ENCODE results near the gene PDE7B. TPM values are rescaled to one million over a fixed set of nuclear protein-coding genes. Genes with fewer than 3 reads are reported as not detected.

PDE7B gene
- total and polyA plus RNA-seq, 9 of the 15 experiments (the other 6 are each of a cell fraction or from before 2014, with no cell fraction given), result 0.01 TPM; not detected in 8

- intact Hi-C loops (cut with micrococcal nuclease) (no loop called here), in situ Hi-C loops (cut with MboI) (no loop called here)
- H3K4me3 ChIP-seq, result no peak overlapping the region
- H3K27ac ChIP-seq (ENCODE audit: extremely low read depth, low read depth, low read length), result no peak overlapping the region
- BruUV-seq (replicated peaks), result no TSS peak
- no peaks in the 10 kb centered on the region for H4K20me1 ChIP-seq (replicated peaks; ENCODE audit: control insufficient read depth, insufficient read depth, low read length)
- peaks cover 0 to 12% of the 10 kb centered on the region in 2 experiments; a peak in 2 of 5 replicates for H3K27me3 ChIP-seq (ENCODE audit: control insufficient read depth in 2 of 2, insufficient read depth in 2 of 2, low read length in 2 of 2)
- 1% methylated on average over 7 of the region's 7 CpGs for WGBS (ENCODE audit: insufficient coverage, low coverage, missing lambda C conversion rate)
- no peaks in the 10 kb centered on the region for H3K36me3 ChIP-seq (ENCODE audit: control insufficient read depth, insufficient read depth, low read length)
- no peaks in the 10 kb centered on the region for H3K79me2 ChIP-seq (ENCODE audit: control insufficient read depth, insufficient read depth, low read length)
- DNase-seq (ENCODE audit: extremely low read depth in 1 of 4, low spot score in 3 of 4) (no peak), ATAC-seq (no peak), FAIRE-seq (no peak)
- no peak overlapping the region for H3K4me2 ChIP-seq (ENCODE audit: insufficient read depth, low read length)
- CTCF ChIA-PET (ENCODE audit: low intra/inter-chr PET ratio), result no interaction called here
- TF ChIP-seq ETV1 (tag; conservative IDR thresholded peaks at IDR 0.05; ENCODE audit: low read depth) (no peak), ZNF232 (CRISPR knock-in tag; IDR thresholded peaks at IDR 0.05) (no peak), MTA3 (IDR thresholded peaks at IDR 0.05; ENCODE audit: borderline replicate concordance) (no peak)
- no peaks in the 10 kb centered on the region for H3K4me1 ChIP-seq (replicated peaks in 1 of 2; ENCODE audit: control insufficient read depth in 2 of 2, insufficient read depth in 2 of 2, low read length in 2 of 2)
- no peak overlapping the region for H2AFZ ChIP-seq (ENCODE audit: low read depth, low read length)
- H3K9me3 ChIP-seq (replicated peaks; ENCODE audit: control insufficient read depth, insufficient read depth, low read depth, low read length), result no peaks in the 10 kb centered on the region
- POLR2A ChIA-PET, result interaction anchor here (0.7 to 1.9 kb wide), 4 partner anchors 10 to 519 kb away, joined by 3 to 5 read pairs (median 4); no protein-coding TSS in a partner anchor
- H3K9me1 ChIP-seq (ENCODE audit: control insufficient read depth, insufficient read depth, low read length), result no peaks in the 10 kb centered on the region
- H3K9ac ChIP-seq (ENCODE audit: insufficient read depth in 1 of 2, low read depth in 2 of 2, low read length in 2 of 2), result no peak overlapping the region
Observed at GRCh38 chr6:136103763-136104311, 252.3 kb downstream of the PDE7B start.

- WGBS (ENCODE audit: insufficient coverage, low coverage, missing lambda C conversion rate), result 6% methylated on average over 2 of the region's 2 CpGs
- Histone ChIP-seq H4K20me1 (replicated peaks; ENCODE audit: control insufficient read depth, insufficient read depth, low read length) (no peaks in the 10 kb centered on the region), H3K4me3 (no peak overlapping the region), H3K27ac (ENCODE audit: extremely low read depth, low read depth, low read length) (no peak overlapping the region), H3K27me3 (ENCODE audit: control insufficient read depth in 2 of 2, insufficient read depth in 2 of 2, low read length in 2 of 2) (peaks cover 0 to 12% of the 10 kb centered on the region in 2 experiments; a peak in 2 of 5 replicates), H3K9me1 (ENCODE audit: control insufficient read depth, insufficient read depth, low read length) (no peaks in the 10 kb centered on the region), H3K36me3 (ENCODE audit: control insufficient read depth, insufficient read depth, low read length) (no peaks in the 10 kb centered on the region), H2AFZ (ENCODE audit: low read depth, low read length) (no peak overlapping the region), H3K4me2 (ENCODE audit: insufficient read depth, low read length) (no peak overlapping the region), H3K9ac (ENCODE audit: insufficient read depth in 1 of 2, low read depth in 2 of 2, low read length in 2 of 2) (no peak overlapping the region), H3K9me3 (replicated peaks; ENCODE audit: control insufficient read depth, insufficient read depth, low read depth, low read length) (no peaks in the 10 kb centered on the region), H3K4me1 (replicated peaks in 1 of 2; ENCODE audit: control insufficient read depth in 2 of 2, insufficient read depth in 2 of 2, low read length in 2 of 2) (no peaks in the 10 kb centered on the region), H3K79me2 (ENCODE audit: control insufficient read depth, insufficient read depth, low read length) (no peaks in the 10 kb centered on the region)
- intact Hi-C loops (cut with micrococcal nuclease), result no loop called here
- no TSS peak for BruUV-seq (replicated peaks)
- in situ Hi-C loops (cut with MboI), result no loop called here
- CTCF ChIA-PET (ENCODE audit: low intra/inter-chr PET ratio), result no interaction called here
- DNase-seq (ENCODE audit: extremely low read depth in 1 of 4, low spot score in 3 of 4) (no peak), ATAC-seq (no peak), FAIRE-seq (no peak)
- POLR2A ChIA-PET, result interaction anchor here (1.3 to 1.9 kb wide), 2 partner anchors 9 to 15 kb away, joined by 5 read pairs; no protein-coding TSS in a partner anchor
- no peak for TF ChIP-seq ZNF696 (CRISPR knock-in tag; conservative IDR thresholded peaks at IDR 0.05)
- TF ChIP-seq YY1 (IDR thresholded peaks at IDR 0.05; ENCODE audit: borderline replicate concordance in 1 of 3, control insufficient read depth in 1 of 3, extremely low read depth in 1 of 3, insufficient read depth in 3 of 3, insufficient read length in 1 of 3, insufficient replicate concordance in 2 of 3, low read depth in 1 of 3, low read length in 2 of 3), result no peak
- no peak for TF ChIP-seq U2AF2 (optimal IDR thresholded peaks at IDR 0.05; ENCODE audit: low read depth, low read length)
- TF ChIP-seq ARNT (IDR thresholded peaks at IDR 0.05), result no peak
- no peak for TF ChIP-seq CREB3L1 (IDR thresholded peaks at IDR 0.05; ENCODE audit: borderline replicate concordance, low read depth)
- no peak for TF ChIP-seq NRF1 (conservative IDR thresholded peaks at IDR 0.05 in 1 of 2, IDR thresholded peaks at IDR 0.05 in 1 of 2)
- no peak for TF ChIP-seq ZNF347 (CRISPR knock-in tag; IDR thresholded peaks at IDR 0.05; ENCODE audit: low read depth)
- TF ChIP-seq NCOA6 (IDR thresholded peaks at IDR 0.05), result no peak
- no peak for TF ChIP-seq NR2C1 (IDR thresholded peaks at IDR 0.05)
- no peak for TF ChIP-seq NR2C1 (tag; IDR thresholded peaks at IDR 0.05)
- no peak for TF ChIP-seq WHSC1 (IDR thresholded peaks at IDR 0.05; ENCODE audit: low read length)
- no peak for TF ChIP-seq SMARCA5 (IDR thresholded peaks at IDR 0.05)
- TF ChIP-seq NCOA4 (IDR thresholded peaks at IDR 0.05; ENCODE audit: partially characterized antibody), result no peak
- TF ChIP-seq TAF15 (IDR thresholded peaks at IDR 0.05; ENCODE audit: low read depth, low read length), result no peak
Observed at GRCh38 chr6:136104556-136104955, 253.1 kb downstream of the PDE7B start.
